HFF-Myc (cell line): ENCODE measurements around the gene PARD3B.
A peak's percentile ranks its signal among the peaks of the same experiment; 100 is the strongest.

Experiments used
- DNase-seq: peaks from one replicate; pipeline ENCODE4 v3.0.0-alpha.2; 2011; ENCODE audit warnings: low read depth; ENCODE audit errors: extremely low read depth
- H3K4me3 ChIP-seq: replicated peaks from 2 replicates; pipeline ENCODE4 v1.5.1; 2011; ENCODE audit warnings: low read depth, mild to moderate bottlenecking, control low read depth, low read length
- TF ChIP-seq, protein P1 (sequence below): IDR thresholded peaks from 2 replicates; pipeline ENCODE4 v1.5.1; 2012; ENCODE audit warnings: mild to moderate bottlenecking, low read depth, low read length, control low read depth; ENCODE audit errors: missing control alignments

PARD3B gene

DNA sequence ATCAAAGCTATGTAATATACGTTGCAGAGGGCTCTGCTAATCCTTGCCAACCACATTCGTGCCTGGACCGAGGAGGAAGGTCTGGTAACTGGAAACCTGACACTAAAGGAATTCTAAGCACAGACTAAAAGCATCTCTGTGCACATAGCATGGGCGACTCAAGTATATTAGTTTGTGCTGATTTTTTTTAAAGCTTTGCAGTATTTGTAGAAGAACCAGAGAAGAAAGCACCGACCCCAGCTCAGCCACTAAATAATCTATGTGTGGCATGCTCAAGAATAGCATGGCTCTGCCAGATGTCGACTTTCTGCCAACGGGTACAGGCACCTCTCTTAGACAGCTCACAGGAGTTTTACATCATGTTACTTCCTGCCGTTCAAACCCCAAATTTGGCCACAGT lies 1063.8 kb downstream of the PARD3B start:
- no peak overlapping the region for H3K4me3 ChIP-seq
- TF ChIP-seq, protein P1, sequence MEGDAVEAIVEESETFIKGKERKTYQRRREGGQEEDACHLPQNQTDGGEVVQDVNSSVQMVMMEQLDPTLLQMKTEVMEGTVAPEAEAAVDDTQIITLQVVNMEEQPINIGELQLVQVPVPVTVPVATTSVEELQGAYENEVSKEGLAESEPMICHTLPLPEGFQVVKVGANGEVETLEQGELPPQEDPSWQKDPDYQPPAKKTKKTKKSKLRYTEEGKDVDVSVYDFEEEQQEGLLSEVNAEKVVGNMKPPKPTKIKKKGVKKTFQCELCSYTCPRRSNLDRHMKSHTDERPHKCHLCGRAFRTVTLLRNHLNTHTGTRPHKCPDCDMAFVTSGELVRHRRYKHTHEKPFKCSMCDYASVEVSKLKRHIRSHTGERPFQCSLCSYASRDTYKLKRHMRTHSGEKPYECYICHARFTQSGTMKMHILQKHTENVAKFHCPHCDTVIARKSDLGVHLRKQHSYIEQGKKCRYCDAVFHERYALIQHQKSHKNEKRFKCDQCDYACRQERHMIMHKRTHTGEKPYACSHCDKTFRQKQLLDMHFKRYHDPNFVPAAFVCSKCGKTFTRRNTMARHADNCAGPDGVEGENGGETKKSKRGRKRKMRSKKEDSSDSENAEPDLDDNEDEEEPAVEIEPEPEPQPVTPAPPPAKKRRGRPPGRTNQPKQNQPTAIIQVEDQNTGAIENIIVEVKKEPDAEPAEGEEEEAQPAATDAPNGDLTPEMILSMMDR, result no peak
- peak; percentile 31 for DNase-seq

GRCh38 chr2:205610437-205610836 lies 1065.2 kb downstream of the PARD3B start:
- no peak for DNase-seq
- TF ChIP-seq, protein P1, result no peak
- H3K4me3 ChIP-seq, result no peak overlapping the region

DNA sequence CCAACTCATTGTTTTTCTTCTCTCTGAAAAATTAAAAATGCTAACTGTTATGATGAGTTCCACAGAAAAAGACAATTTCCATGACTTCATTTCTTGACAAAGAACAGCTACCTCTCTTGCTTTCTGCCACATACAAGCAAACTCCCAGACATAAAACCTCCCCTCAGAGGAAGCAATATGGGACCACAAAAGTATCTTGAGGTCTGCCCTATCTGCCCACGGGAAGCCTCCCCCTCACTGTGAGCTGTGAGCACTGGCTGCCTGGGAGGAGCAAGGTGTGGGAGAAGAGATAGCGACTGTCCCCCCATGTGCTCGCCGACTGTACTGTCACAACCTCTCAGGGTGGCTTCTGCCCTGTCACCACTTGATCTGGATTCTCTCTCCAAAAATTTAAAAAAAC lies 1067.4 kb downstream of the PARD3B start:
- TF ChIP-seq, protein P1, result no peak
- H3K4me3 ChIP-seq, result no peak overlapping the region
- DNase-seq, result no peak

DNA sequence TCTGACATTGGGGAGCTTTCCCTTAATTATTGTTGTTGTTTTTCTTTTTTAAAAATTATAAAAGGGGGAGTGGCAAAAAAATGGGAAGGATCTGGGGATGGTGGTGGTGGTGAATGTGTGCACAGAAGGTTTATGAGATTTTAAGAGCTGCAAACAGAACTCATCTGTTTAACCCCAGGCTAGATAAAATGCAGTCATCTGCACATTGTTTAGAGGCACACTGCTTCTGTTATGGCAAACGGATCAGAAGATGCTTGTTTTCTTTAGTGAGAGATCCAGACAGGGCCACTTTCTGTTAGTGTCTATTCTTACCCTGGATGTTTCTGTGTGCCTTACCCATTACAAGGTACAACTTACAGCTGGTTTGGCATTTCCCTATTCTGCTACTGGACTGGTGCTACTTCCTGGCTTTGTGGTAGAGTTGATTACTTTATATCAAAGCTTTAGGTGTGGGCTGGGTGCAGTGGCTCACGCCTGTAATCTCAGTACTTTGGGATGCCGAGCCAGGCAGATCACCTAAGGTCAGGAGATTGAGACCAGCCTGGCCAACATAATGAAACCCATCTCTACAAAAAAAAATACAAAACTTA lies 1068.8 kb downstream of the PARD3B start:
- DNase-seq, result no peak
- TF ChIP-seq, protein P1, result no peak

DNA sequence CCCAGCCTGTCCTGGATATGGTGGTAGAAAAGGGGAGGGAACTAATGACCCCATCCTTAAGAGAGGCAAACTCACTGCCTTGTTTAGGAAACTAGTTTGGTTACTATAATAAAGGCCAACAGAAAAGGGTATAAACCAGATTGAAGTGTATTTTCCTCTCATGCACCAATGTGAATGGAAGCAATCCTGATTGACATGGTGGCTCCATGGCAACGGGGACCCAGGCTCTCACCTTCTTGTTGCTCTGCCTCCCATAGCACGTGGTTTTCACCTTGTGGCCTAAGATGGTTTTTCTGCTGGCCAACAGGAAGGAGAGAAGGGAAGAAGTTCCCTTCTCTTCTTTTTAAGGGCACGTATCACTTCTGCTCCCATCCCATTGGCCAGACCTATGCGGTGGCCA lies 1069.7 kb downstream of the PARD3B start:
- TF ChIP-seq, protein P1, result no peak
- no peak overlapping the region for H3K4me3 ChIP-seq
- no peak for DNase-seq

More for the DNA sequence above, 1068.8 kb downstream of the PARD3B start:
- no peak overlapping the region for H3K4me3 ChIP-seq

GRCh38 chr2:205617905-205618304 lies 1072.6 kb downstream of the PARD3B start:
- H3K4me3 ChIP-seq, result no peak overlapping the region
- DNase-seq, result no peak
- TF ChIP-seq, protein P1, result no peak

DNA sequence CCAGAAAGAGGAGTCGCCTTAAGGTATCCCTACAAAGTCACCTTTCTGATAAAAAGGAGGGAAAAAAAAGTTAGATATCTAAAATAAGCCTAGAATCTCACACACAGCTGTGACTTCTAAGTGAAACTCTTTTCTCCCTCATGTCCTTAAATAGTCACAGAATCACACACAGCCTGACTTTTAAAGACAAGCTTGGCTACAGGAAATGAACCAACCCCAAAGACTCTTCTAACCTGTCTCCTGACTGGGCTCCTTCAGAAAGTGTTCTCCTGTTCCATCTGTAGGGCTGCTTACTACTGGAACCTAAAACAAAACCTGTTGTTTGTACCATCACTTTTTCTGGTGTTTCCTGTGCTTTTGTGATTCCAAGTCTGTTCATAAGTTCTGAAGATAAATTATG lies 1074.3 kb downstream of the PARD3B start:
- TF ChIP-seq, protein P1, result no peak
- no peak overlapping the region for H3K4me3 ChIP-seq
- no peak for DNase-seq
